ENCODE results near the gene IRF4. TPM values are rescaled to one million over a fixed set of nuclear protein-coding genes. Genes with fewer than 3 reads are reported as not detected.

Gene IRF4
- total RNA-seq, 1 experiment from 2014 or later = 0.37 TPM

DNA sequence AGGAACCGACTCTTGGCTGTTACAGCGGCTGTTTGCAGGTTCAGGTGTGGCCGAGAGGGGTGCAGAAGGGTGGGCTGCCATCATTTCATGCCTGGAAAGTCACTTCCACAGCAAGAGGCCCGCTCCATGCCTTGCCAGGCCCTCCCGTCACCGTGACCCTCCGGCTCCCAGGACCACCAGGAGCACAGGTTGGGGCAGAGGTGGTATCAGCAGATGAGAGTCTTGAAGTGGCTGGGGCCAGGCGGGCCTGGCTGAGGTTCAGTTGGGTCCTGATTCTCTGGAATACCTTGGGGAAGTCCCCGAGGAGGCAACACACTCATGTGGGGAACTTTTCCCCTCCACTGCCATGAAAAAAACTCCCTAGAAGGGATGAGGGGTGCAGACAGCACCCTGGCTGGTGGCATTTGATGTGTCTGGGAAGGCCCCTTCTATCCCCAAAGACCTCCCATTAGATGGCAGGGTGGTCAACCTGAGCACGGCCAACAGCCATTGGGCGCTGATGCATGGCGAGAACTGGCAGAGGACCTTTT lies 34.2 kb upstream of the IRF4 start:
- DNase-seq (ENCODE audit: low spot score) = no peak
- no TSS peak for BruUV-seq (replicated peaks)
- POLR2A ChIA-PET (ENCODE audit: low non-redundant PET) = no interaction called here
- H3K4me1 ChIP-seq (ENCODE audit: insufficient read depth, low read length, poor library complexity, severe bottlenecking) = no peaks in the 10 kb centered on the region
- H3K27me3 ChIP-seq (replicated peaks; ENCODE audit: insufficient read depth, low read depth, low read length, poor library complexity) = no peaks in the 10 kb centered on the region
- intact Hi-C loops (cut with micrococcal nuclease; ENCODE audit: unreplicated experiment) = no loop called here
- CTCF ChIA-PET = no interaction called here
- TF ChIP-seq, protein P1, sequence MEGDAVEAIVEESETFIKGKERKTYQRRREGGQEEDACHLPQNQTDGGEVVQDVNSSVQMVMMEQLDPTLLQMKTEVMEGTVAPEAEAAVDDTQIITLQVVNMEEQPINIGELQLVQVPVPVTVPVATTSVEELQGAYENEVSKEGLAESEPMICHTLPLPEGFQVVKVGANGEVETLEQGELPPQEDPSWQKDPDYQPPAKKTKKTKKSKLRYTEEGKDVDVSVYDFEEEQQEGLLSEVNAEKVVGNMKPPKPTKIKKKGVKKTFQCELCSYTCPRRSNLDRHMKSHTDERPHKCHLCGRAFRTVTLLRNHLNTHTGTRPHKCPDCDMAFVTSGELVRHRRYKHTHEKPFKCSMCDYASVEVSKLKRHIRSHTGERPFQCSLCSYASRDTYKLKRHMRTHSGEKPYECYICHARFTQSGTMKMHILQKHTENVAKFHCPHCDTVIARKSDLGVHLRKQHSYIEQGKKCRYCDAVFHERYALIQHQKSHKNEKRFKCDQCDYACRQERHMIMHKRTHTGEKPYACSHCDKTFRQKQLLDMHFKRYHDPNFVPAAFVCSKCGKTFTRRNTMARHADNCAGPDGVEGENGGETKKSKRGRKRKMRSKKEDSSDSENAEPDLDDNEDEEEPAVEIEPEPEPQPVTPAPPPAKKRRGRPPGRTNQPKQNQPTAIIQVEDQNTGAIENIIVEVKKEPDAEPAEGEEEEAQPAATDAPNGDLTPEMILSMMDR (conservative IDR thresholded peaks at IDR 0.05; ENCODE audit: low read depth, low read length) = no peak
- no peak for TF ChIP-seq EZH2 (IDR thresholded peaks at IDR 0.05; ENCODE audit: borderline replicate concordance, low read depth, low read length, poor library complexity, severe bottlenecking)
- no peak overlapping the region for H3K4me3 ChIP-seq (ENCODE audit: low read depth, low read length, poor library complexity, severe bottlenecking)
- H3K9me3 ChIP-seq (ENCODE audit: low read depth, low read length, poor library complexity, severe bottlenecking) = peaks cover 9% of the 10 kb centered on the region
- no peak overlapping the region for H3K27ac ChIP-seq (ENCODE audit: low read depth, low read length, poor library complexity, severe bottlenecking)
- H3K36me3 ChIP-seq (ENCODE audit: insufficient read depth, low read length, poor library complexity, severe bottlenecking) = no peaks in the 10 kb centered on the region

DNA sequence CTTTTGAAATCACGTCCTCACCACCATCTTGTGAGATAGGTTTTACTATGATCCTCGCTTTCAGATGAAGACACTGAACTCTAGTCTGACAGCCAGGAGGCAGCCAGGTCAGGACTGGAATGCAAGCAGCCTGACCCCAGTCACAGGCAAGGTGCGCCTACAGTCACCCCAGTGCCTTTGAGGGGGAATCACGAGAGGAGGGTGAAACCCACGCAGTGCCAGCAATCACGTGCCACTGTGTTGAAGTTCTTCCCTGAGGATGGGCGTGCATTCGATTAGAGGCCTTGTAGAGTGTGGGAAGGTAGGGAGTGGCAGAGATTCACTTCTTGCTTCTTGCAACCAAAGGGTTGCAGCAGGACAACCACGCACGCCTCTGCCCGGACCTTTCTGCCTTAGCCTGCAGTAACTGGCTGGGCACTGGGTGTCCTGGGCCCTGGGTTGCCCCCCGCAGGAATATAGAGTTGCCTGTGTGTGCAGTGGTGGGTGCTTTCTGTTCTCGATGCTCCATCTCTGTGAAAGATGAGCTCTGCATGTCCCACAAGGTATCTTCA lies 33.7 kb upstream of the IRF4 start:
- BruUV-seq (replicated peaks) = no TSS peak
- Histone ChIP-seq H3K9me3 (ENCODE audit: low read depth, low read length, poor library complexity, severe bottlenecking) (peaks cover 5% of the 10 kb centered on the region), H3K27ac (ENCODE audit: low read depth, low read length, poor library complexity, severe bottlenecking) (no peak overlapping the region), H3K36me3 (ENCODE audit: insufficient read depth, low read length, poor library complexity, severe bottlenecking) (no peaks in the 10 kb centered on the region), H3K27me3 (replicated peaks; ENCODE audit: insufficient read depth, low read depth, low read length, poor library complexity) (no peaks in the 10 kb centered on the region), H3K4me1 (ENCODE audit: insufficient read depth, low read length, poor library complexity, severe bottlenecking) (no peaks in the 10 kb centered on the region), H3K4me3 (ENCODE audit: low read depth, low read length, poor library complexity, severe bottlenecking) (no peak overlapping the region)
- intact Hi-C loops (cut with micrococcal nuclease; ENCODE audit: unreplicated experiment) = no loop called here
- ChIA-PET POLR2A (ENCODE audit: low non-redundant PET) (no interaction called here), CTCF (no interaction called here)
- TF ChIP-seq EZH2 (IDR thresholded peaks at IDR 0.05; ENCODE audit: borderline replicate concordance, low read depth, low read length, poor library complexity, severe bottlenecking) = no peak
- TF ChIP-seq, protein P1 (conservative IDR thresholded peaks at IDR 0.05; ENCODE audit: low read depth, low read length) = no peak
- DNase-seq (ENCODE audit: low spot score) = no peak

DNA sequence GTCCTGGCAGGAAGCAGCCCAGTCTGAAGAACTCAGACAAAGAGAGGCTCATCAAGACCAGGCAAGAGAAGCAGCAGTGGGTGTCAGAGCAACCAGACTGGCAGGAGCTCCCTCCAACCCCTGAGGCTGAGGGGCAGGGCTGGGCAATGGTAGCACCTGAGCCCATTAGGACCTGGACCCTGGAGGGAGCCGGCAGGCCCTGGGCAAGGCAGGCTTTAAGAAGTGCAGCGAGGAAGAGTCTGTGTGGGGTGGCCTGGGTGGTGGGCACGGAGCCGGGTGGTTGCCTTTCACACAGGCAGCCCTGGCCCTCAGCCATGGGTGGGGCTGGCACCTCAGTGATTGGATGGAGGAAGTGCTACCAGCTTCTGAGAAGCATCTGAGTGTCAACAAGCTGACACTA lies 33.1 kb upstream of the IRF4 start:
- CTCF ChIA-PET = no interaction called here

More for the DNA sequence above, 33.1 kb upstream of the IRF4 start:
- H3K27ac ChIP-seq (ENCODE audit: low read depth, low read length, poor library complexity, severe bottlenecking) = no peak overlapping the region
- H3K36me3 ChIP-seq (ENCODE audit: insufficient read depth, low read length, poor library complexity, severe bottlenecking) = no peaks in the 10 kb centered on the region
- DNase-seq (ENCODE audit: low spot score) = no peak
- H3K9me3 ChIP-seq (ENCODE audit: low read depth, low read length, poor library complexity, severe bottlenecking) = peaks cover 6% of the 10 kb centered on the region
- BruUV-seq (replicated peaks) = no TSS peak
- no peak overlapping the region for H3K4me3 ChIP-seq (ENCODE audit: low read depth, low read length, poor library complexity, severe bottlenecking)
- no peaks in the 10 kb centered on the region for H3K27me3 ChIP-seq (replicated peaks; ENCODE audit: insufficient read depth, low read depth, low read length, poor library complexity)
- TF ChIP-seq, protein P1 (conservative IDR thresholded peaks at IDR 0.05; ENCODE audit: low read depth, low read length) = no peak
- TF ChIP-seq EZH2 (IDR thresholded peaks at IDR 0.05; ENCODE audit: borderline replicate concordance, low read depth, low read length, poor library complexity, severe bottlenecking) = no peak
- POLR2A ChIA-PET (ENCODE audit: low non-redundant PET) = no interaction called here
- no peaks in the 10 kb centered on the region for H3K4me1 ChIP-seq (ENCODE audit: insufficient read depth, low read length, poor library complexity, severe bottlenecking)
- intact Hi-C loops (cut with micrococcal nuclease; ENCODE audit: unreplicated experiment) = no loop called here

All from A673 (cell line).